Nephron progenitor cell (in vitro differentiated cells): ENCODE measurements around the gene EZR.

ENCODE experiments used
- DNase-seq: peaks from one replicate; pipeline ENCODE4 v3.0.0; 2021
- H3K27ac Mint-ChIP-seq: 2 replicates; pipeline ENCODE4 v1.8.0; 2021; ENCODE audit warnings: mild to moderate bottlenecking, moderate library complexity, mixed read lengths
- H3K27me3 Mint-ChIP-seq: 2 replicates; pipeline ENCODE4 v1.8.0; 2021; ENCODE audit warnings: mild to moderate bottlenecking, low read depth, mixed read lengths; ENCODE audit not compliant: poor library complexity
- H3K36me3 Mint-ChIP-seq: 2 replicates; pipeline ENCODE4 v1.8.0; 2021; ENCODE audit warnings: low read depth, mixed read lengths
- H3K4me1 Mint-ChIP-seq: 2 replicates; pipeline ENCODE4 v1.8.0; 2021; ENCODE audit warnings: mixed read lengths
- H3K4me3 Mint-ChIP-seq: 2 replicates; pipeline ENCODE4 v1.8.0; 2021; ENCODE audit warnings: mild to moderate bottlenecking, moderate library complexity, mixed read lengths
- H3K9me3 Mint-ChIP-seq: 2 replicates; pipeline ENCODE4 v1.8.0; 2021; ENCODE audit warnings: mild to moderate bottlenecking, moderate library complexity, mixed read lengths
- TF ChIP-seq, protein P1 (sequence below): fragments of 200-600 bp; sonication (generic); IDR thresholded peaks from 2 replicates; pipeline ENCODE4 v1.5.0; 2021; ENCODE audit warnings: antibody characterized with exemption

Gene EZR

DNA sequence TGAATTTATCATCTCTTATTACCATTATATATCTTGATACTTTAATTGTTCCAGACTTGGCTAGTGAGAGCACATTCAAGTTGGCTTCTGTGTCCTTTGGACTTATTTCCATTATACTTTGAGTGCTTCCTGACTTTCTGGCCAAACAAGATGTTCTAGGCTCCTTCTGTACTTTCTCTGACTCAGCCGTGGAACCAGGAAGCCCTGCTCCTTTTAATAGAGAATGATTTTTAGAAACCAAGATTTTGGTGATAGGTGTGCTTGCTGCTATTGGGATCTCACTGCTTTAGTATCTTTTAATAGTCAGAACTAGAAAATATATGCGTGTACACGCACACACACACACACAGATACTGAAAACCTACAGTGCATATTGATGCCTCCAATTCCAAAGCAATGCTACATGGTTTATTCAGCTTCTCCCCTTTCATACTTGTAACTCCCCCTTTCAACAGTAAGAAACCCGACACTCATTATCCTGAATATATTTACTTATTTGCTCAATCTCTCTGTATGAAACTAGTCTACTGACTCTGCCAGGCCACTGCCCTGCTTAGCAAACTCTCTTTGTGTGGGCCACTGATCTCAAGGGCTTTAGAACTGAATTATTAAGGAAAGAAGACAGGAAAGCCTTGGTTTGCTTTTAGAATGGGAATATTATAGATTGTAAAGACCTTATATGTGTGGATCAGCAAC lies 42.7 kb upstream of the EZR start:
- no peak overlapping the region for H3K4me3 Mint-ChIP-seq
- no peaks in the 10 kb centered on the region for H3K9me3 Mint-ChIP-seq
- peaks cover 30% of the 10 kb centered on the region for H3K4me1 Mint-ChIP-seq
- H3K27me3 Mint-ChIP-seq, result peaks cover 6% of the 10 kb centered on the region
- TF ChIP-seq, protein P1, sequence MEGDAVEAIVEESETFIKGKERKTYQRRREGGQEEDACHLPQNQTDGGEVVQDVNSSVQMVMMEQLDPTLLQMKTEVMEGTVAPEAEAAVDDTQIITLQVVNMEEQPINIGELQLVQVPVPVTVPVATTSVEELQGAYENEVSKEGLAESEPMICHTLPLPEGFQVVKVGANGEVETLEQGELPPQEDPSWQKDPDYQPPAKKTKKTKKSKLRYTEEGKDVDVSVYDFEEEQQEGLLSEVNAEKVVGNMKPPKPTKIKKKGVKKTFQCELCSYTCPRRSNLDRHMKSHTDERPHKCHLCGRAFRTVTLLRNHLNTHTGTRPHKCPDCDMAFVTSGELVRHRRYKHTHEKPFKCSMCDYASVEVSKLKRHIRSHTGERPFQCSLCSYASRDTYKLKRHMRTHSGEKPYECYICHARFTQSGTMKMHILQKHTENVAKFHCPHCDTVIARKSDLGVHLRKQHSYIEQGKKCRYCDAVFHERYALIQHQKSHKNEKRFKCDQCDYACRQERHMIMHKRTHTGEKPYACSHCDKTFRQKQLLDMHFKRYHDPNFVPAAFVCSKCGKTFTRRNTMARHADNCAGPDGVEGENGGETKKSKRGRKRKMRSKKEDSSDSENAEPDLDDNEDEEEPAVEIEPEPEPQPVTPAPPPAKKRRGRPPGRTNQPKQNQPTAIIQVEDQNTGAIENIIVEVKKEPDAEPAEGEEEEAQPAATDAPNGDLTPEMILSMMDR, result no peak
- H3K27ac Mint-ChIP-seq, result no peak overlapping the region
- no peaks in the 10 kb centered on the region for H3K36me3 Mint-ChIP-seq
- no peak for DNase-seq

DNA sequence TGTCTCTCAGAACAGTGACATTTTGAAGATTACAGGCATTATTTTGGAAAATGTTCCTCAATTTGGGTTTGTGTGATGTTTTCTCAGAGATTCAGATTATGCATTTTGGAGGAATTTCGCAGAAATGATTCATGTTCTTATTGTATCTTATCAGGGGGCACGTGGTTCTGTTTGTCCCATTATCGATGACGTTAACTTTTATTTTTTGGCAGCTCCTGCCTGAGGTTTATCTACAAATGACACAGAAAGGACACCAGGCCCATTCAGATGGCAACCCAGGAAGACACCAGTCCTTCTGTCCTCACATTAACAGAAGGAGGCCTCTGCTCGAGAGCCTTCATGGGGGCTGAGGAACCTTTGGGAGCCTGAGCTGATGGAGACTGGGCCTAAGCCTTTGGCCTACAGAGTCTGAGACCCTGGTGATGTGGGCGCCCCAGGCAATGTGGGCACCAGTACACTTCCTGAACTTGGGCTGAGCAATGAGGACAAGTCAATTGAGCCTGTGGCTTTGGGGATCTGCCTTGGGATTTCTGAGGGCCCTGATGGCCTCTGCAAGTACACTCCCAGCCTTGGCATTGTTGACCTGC lies 41.2 kb upstream of the EZR start:
- no peak overlapping the region for H3K4me3 Mint-ChIP-seq
- H3K4me1 Mint-ChIP-seq, result peaks cover 39% of the 10 kb centered on the region
- peaks cover 6% of the 10 kb centered on the region for H3K27me3 Mint-ChIP-seq
- H3K36me3 Mint-ChIP-seq, result no peaks in the 10 kb centered on the region
- TF ChIP-seq, protein P1, result no peak
- no peak for DNase-seq
- H3K27ac Mint-ChIP-seq, result no peak overlapping the region
- H3K9me3 Mint-ChIP-seq, result no peaks in the 10 kb centered on the region

DNA sequence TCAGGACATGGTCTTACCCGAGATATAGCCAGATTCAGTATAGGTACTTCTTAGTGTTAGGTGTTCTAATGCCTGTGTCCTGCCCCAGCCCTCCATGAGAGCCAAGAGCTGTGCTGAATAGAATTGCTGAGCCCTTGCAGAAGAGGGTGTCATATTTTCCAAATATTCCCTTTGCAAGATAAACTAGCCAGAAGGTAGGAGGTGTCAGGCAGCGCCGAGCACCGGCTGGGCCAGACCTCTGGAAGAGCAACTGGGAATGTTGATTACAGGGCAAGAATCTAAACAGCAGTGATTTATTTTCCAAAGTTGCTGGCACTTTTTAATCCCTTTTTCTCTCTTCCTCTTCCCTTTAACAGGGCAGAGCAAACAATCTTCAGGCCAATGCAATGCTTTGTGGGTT lies 37.1 kb upstream of the EZR start:
- H3K27ac Mint-ChIP-seq, result no peak overlapping the region
- no peak for DNase-seq
- TF ChIP-seq, protein P1, result no peak
- H3K4me1 Mint-ChIP-seq, result peaks cover 28% of the 10 kb centered on the region
- no peaks in the 10 kb centered on the region for H3K36me3 Mint-ChIP-seq
- H3K9me3 Mint-ChIP-seq, result no peaks in the 10 kb centered on the region
- H3K27me3 Mint-ChIP-seq, result peaks cover 2% of the 10 kb centered on the region
- H3K4me3 Mint-ChIP-seq, result no peak overlapping the region

DNA sequence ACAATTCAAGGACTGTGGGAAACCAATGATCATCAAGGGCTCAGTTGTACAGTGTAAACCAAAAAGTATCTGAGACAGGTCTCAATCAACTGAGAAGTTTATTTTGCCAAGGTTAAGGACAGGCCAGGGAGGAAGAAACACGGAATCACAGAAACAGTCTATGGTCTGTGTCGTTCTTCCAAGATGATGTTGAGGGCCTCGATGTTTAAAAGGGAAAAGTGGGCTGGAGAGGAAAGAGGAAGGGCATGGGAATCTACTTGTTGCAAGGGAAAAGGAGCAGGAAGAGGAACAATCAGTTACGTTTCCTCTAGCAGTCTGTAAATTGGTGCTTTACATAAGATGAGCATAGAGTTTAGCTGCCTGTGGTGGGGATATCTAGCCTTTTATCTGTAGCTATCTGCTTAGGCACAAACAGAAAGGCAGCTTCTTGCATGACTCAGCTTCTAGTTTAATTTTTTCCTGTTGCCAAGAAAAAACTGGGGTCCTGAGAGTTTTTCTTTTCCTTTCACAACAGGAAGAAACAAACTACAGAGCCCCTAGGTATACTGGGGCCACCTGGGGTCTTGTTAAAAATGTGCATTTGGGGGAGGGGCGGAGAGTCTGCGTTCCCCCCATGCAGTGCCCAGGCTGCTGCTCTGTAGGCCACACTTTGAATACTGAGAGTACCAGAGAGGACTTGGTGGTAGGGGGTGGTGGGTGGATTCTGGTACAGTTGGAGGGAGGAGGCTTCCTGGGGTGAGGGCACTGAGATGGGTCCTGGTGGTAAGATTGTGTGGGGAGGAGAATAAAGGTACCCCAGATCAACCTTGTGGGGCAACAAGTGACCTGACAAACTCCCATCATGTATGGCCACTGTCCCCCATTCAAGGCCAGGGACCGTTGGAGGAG lies 35.3 kb upstream of the EZR start:
- TF ChIP-seq, protein P1, result no peak
- Mint-ChIP-seq H3K4me1 (peaks cover 39% of the 10 kb centered on the region), H3K9me3 (no peaks in the 10 kb centered on the region), H3K27me3 (peaks cover 2% of the 10 kb centered on the region), H3K36me3 (no peaks in the 10 kb centered on the region), H3K27ac (no peak overlapping the region), H3K4me3 (no peak overlapping the region)
- DNase-seq, result no peak

DNA sequence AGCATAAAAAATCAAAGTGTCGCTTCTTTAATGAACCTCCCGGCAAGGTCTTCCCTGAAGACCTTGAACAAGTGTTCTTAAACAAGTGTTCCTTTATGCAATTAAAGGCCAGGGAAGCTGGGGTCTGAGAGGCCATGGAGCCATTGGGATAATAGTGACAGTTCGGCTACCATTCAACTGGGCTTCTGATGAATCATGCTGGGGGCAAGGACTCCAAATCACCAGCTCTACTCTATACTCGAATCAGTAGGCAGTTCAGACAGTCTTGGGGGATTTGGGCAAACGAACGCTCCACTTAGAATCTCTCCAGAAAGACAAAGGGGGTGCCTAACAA lies 34.7 kb upstream of the EZR start:
- Mint-ChIP-seq H3K27me3 (peaks cover 2% of the 10 kb centered on the region), H3K9me3 (no peaks in the 10 kb centered on the region), H3K4me1 (peaks cover 45% of the 10 kb centered on the region), H3K27ac (no peak overlapping the region), H3K36me3 (no peaks in the 10 kb centered on the region), H3K4me3 (no peak overlapping the region)
- no peak for DNase-seq
- TF ChIP-seq, protein P1, result no peak
